GM19043 (cell line): ENCODE measurements around the gene FOXR1.

ENCODE experiments used
- ATAC-seq: cut with Tn5 transposase; IDR thresholded peaks from one replicate; pipeline ENCODE4 v1.9.1; 2021; ENCODE audit warnings: low read depth; ENCODE audit not compliant: unreplicated experiment

The FOXR1 gene

GRCh38 chr11:118971646-118972045, at the start of gene FOXR1:
Gene FOXR1, plus strand, starts transcription at chr11:118971761. Its CDS starts 171 bp downstream, at chr11:118971932.
- ATAC-seq, result no peak

- no peak for ATAC-seq
Observed at GRCh38 chr11:118921929-118922744, 49.4 kb upstream of the FOXR1 start.

GRCh38 chr11:118922745-118923627, 48.6 kb upstream of the FOXR1 start:
- no peak for ATAC-seq

- ATAC-seq, result no peak
Observed at GRCh38 chr11:118923721-118924587, 47.6 kb upstream of the FOXR1 start.

GRCh38 chr11:118924591-118925585, 46.7 kb upstream of the FOXR1 start:
- no peak for ATAC-seq

GRCh38 chr11:118927554-118928100, 43.9 kb upstream of the FOXR1 start:
- no peak for ATAC-seq

GRCh38 chr11:118928101-118928869, 43.3 kb upstream of the FOXR1 start:
- peak; percentile 38 for ATAC-seq

GRCh38 chr11:118928870-118929500, 42.6 kb upstream of the FOXR1 start:
- no peak for ATAC-seq

GRCh38 chr11:118929501-118930093, 42.0 kb upstream of the FOXR1 start:
- no peak for ATAC-seq

GRCh38 chr11:118930094-118930712, 41.4 kb upstream of the FOXR1 start:
- ATAC-seq, result no peak

- ATAC-seq, result no peak
Observed at GRCh38 chr11:118931571-118931970, 40.0 kb upstream of the FOXR1 start.

GRCh38 chr11:118933486-118933885, 38.1 kb upstream of the FOXR1 start:
- ATAC-seq, result no peak

GRCh38 chr11:118935376-118935775, 36.2 kb upstream of the FOXR1 start:
- no peak for ATAC-seq

GRCh38 chr11:118938491-118939403, 32.8 kb upstream of the FOXR1 start:
- no peak for ATAC-seq

- ATAC-seq, result no peak
Observed at GRCh38 chr11:118939404-118939915, 32.1 kb upstream of the FOXR1 start.
